SHP77 (cell line): ENCODE data around the gene ORAI2.
A peak's percentile ranks its signal among the peaks of the same experiment; 100 is the strongest.

Experiments
- DNase-seq, 2 experiments: peaks; one replicate each; lab custom pipeline; 2025; lab: John Stamatoyannopoulos, UW

ORAI2 gene

GRCh38 chr7:102415685-102416225 is 17.6 kb upstream of the ORAI2 start:
- DNase-seq: no peak

- no peak for DNase-seq
These were observed 17.0 kb upstream of the ORAI2 start for GRCh38 chr7:102416406-102416805.

GRCh38 chr7:102417105-102417504 is 16.3 kb upstream of the ORAI2 start:
- no peak for DNase-seq

GRCh38 chr7:102418592-102418991 is 14.8 kb upstream of the ORAI2 start:
- no peak for DNase-seq

GRCh38 chr7:102421706-102422240 is 11.6 kb upstream of the ORAI2 start:
- DNase-seq: no peak

GRCh38 chr7:102424129-102424551 is 9.2 kb upstream of the ORAI2 start:
- no peak for DNase-seq

GRCh38 chr7:102424787-102425218 is 8.6 kb upstream of the ORAI2 start:
- DNase-seq: no peak

- no peak for DNase-seq
These were observed 7.6 kb upstream of the ORAI2 start for GRCh38 chr7:102425639-102426267.

- no peak for DNase-seq
These were observed 6.9 kb upstream of the ORAI2 start for GRCh38 chr7:102426268-102427018.

GRCh38 chr7:102427019-102427405 is 6.4 kb upstream of the ORAI2 start:
- DNase-seq: no peak

GRCh38 chr7:102429141-102429899 is 4.1 kb upstream of the ORAI2 start:
- no peak for DNase-seq

- DNase-seq: peak; percentile 6 to 20
These were observed 1.6 kb upstream of the ORAI2 start for GRCh38 chr7:102431617-102432298.

- DNase-seq: no peak
These were observed 745 bp upstream of the ORAI2 start for GRCh38 chr7:102432442-102433218.

GRCh38 chr7:102434039-102434486 is 688 bp downstream of the ORAI2 start:
- DNase-seq: no peak

GRCh38 chr7:102436118-102436517 is 2.7 kb downstream of the ORAI2 start:
- DNase-seq: no peak

GRCh38 chr7:102439963-102440795 is 6.8 kb downstream of the ORAI2 start:
- DNase-seq: no peak

- no peak for DNase-seq
These were observed 11.7 kb downstream of the ORAI2 start for GRCh38 chr7:102444961-102445673.

GRCh38 chr7:102445674-102446071 is 12.3 kb downstream of the ORAI2 start:
- no peak for DNase-seq
